ENCODE results near the gene ACOT4. TPM values are rescaled to one million over a fixed set of nuclear protein-coding genes. Genes with fewer than 3 reads are reported as not detected.

The ACOT4 gene
- total RNA-seq, 1 experiment from 2014 or later: 1.8 TPM

GRCh38 chr14:73637830-73638229 is 46.2 kb downstream of the ACOT4 start:
- H2BK120ac ChIP-seq (ENCODE audit: low read depth, low read length, poor library complexity, severe bottlenecking): no peak overlapping the region
- no peak overlapping the region for H3K14ac ChIP-seq (ENCODE audit: insufficient read depth, low read length)
- no CpG with 5 or more reads among the region's 5 CpGs for WGBS (ENCODE audit: extremely low coverage, insufficient read length, low lambda C conversion rate)
- no peak overlapping the region for H2BK5ac ChIP-seq (ENCODE audit: insufficient read length, low read length)
- H4K20me1 ChIP-seq (ENCODE audit: control insufficient read depth, insufficient read depth, insufficient read length): no peaks in the 10 kb centered on the region
- no peaks in the 10 kb centered on the region for H3K79me1 ChIP-seq (ENCODE audit: insufficient read depth, low read depth, low read length, poor library complexity, severe bottlenecking)
- Mint-ChIP-seq H3K4me3 (no peak overlapping the region), H3K9me3 (no peaks in the 10 kb centered on the region), H3K36me3 (ENCODE audit: insufficient read depth in 1 of 3, low read depth in 3 of 3) (no peaks in the 10 kb centered on the region), H3K27ac (peak overlapping the region in 1 of 3 experiments; percentile 44; a peak in 1 of 7 replicates), H3K27me3 (ENCODE audit: low read depth) (no peaks in the 10 kb centered on the region), H3K4me1 (peaks cover 4 to 7% of the 10 kb centered on the region in 2 experiments)
- no peak overlapping the region for H3K4ac ChIP-seq (ENCODE audit: low read depth, low read length)
- no peaks in the 10 kb centered on the region for H3K79me2 ChIP-seq (ENCODE audit: insufficient read depth, low read length)
- H3K23me2 ChIP-seq (ENCODE audit: insufficient read length, low read depth, low read length, poor library complexity, severe bottlenecking): peaks cover 14% of the 10 kb centered on the region
- H3K27me3 ChIP-seq (ENCODE audit: insufficient read depth, low read length): no peaks in the 10 kb centered on the region
- H2AK5ac ChIP-seq (ENCODE audit: insufficient read length, low read length): no peak overlapping the region
- H4K5ac ChIP-seq (ENCODE audit: insufficient read length, low read depth, low read length): no peak overlapping the region
- no peak overlapping the region for H2AFZ ChIP-seq (ENCODE audit: low read length)
- H3K27ac ChIP-seq (ENCODE audit: insufficient read length, low read depth, low read length): no peak overlapping the region
- H3K23ac ChIP-seq (ENCODE audit: insufficient read length, low read depth, low read length): no peak overlapping the region
- H2BK12ac ChIP-seq (ENCODE audit: insufficient read length, low read depth, low read length): no peak overlapping the region
- no peak overlapping the region for H3T11ph ChIP-seq (ENCODE audit: low read length)
- H4K8ac ChIP-seq (replicated peaks; ENCODE audit: insufficient read length, low read depth, low read length): no peak overlapping the region
- no peak overlapping the region for H3K9ac ChIP-seq (ENCODE audit: extremely low read depth, insufficient read length, low read length)
- DNase-seq: no peak
- no peak overlapping the region for H3K4me2 ChIP-seq (ENCODE audit: insufficient read depth, insufficient read length, low read length)
- no peaks in the 10 kb centered on the region for H3K9me3 ChIP-seq (ENCODE audit: control insufficient read depth, low read depth, low read length)
- no peak overlapping the region for H3K18ac ChIP-seq (ENCODE audit: insufficient read length, low read depth, low read length)
- TF ChIP-seq CTCF (conservative IDR thresholded peaks at IDR 0.05): no peak
- H4K91ac ChIP-seq (ENCODE audit: insufficient read length, low read depth, low read length): no peak overlapping the region
- no peak overlapping the region for H2BK20ac ChIP-seq (ENCODE audit: low read depth, low read length, poor library complexity, severe bottlenecking)
- peaks cover 3% of the 10 kb centered on the region; the same call in 1 of the 2 replicates for H3K4me1 ChIP-seq (ENCODE audit: insufficient read depth, low read length)
- H3K56ac ChIP-seq (ENCODE audit: insufficient read length, low read depth, low read length): no peak overlapping the region
- no peak overlapping the region for H2BK15ac ChIP-seq (ENCODE audit: low read depth, low read length)

Data from H9 (cell line).